OCI-LY3 (cell line): ENCODE measurements around the gene LRRTM2.

ENCODE experiments used
- H2AFZ ChIP-seq: fragments of 200-600, 300-600 bp; shearing (Covaris generic); 2 replicates; pipeline ENCODE4 v1.6.0; 2014; ENCODE audit warnings: antibody characterized with exemption, low read depth, low read length
- H3K27ac ChIP-seq: fragments of 200-600, 300-600 bp; sonication (generic); 2 replicates; pipeline ENCODE4 v1.5.1; 2014; ENCODE audit warnings: mild to moderate bottlenecking, low read length, moderate library complexity, mixed read lengths
- H3K27me3 ChIP-seq: fragments of 200-600, 300-600 bp; sonication (generic); 2 replicates; pipeline ENCODE4 v1.6.1; 2014; ENCODE audit warnings: low read depth, low read length, mixed read lengths
- H3K36me3 ChIP-seq: fragments of 200-600, 300-600 bp; sonication (generic); replicated peaks from 2 replicates; pipeline ENCODE3; 2014; ENCODE audit warnings: low read depth, low read length, mixed read lengths
- H3K4me1 ChIP-seq: fragments of 300-600, 200-600 bp; sonication (generic); 2 replicates; pipeline ENCODE4 v1.6.1; 2014; ENCODE audit warnings: low read length, mixed read lengths
- H3K4me2 ChIP-seq: fragments of 200-600, 300-600 bp; sonication (generic); 2 replicates; pipeline ENCODE4 v1.6.1; 2014; ENCODE audit warnings: low read length, mixed read lengths
- H3K4me3 ChIP-seq: fragments of 300-600, 200-600 bp; sonication (generic); 2 replicates; pipeline ENCODE4 v1.5.1; 2014; ENCODE audit warnings: antibody characterized with exemption, mild to moderate bottlenecking, low read length, moderate library complexity
- H3K79me2 ChIP-seq: fragments of 300-600, 200-600 bp; shearing (Covaris generic); 2 replicates; pipeline ENCODE4 v1.6.1; 2014; ENCODE audit warnings: mild to moderate bottlenecking, low read length, mixed read lengths
- H3K9ac ChIP-seq: fragments of 300-600, 200-600 bp; shearing (Covaris generic); 2 replicates; pipeline ENCODE4 v1.6.0; 2014; ENCODE audit warnings: mild to moderate bottlenecking, low read length, moderate library complexity
- H3K9me3 ChIP-seq: fragments of 200-600, 300-600 bp; shearing (Covaris generic); 2 replicates; pipeline ENCODE4 v1.6.1; 2014; ENCODE audit warnings: low read length, mixed read lengths; ENCODE audit not compliant: insufficient read depth
- H4K20me1 ChIP-seq: fragments of 200-600, 300-600 bp; sonication (generic); 2 replicates; pipeline ENCODE4 v1.6.1; 2016; ENCODE audit warnings: low read length, mixed read lengths; ENCODE audit not compliant: insufficient read depth
- CTCF ChIP-seq: fragments of 200-600, 300-600 bp; sonication (generic); IDR thresholded peaks from 2 replicates; pipeline ENCODE4 v1.5.1; 2014; ENCODE audit warnings: antibody characterized with exemption, low read length, low read depth
- EZH2phosphoT487 ChIP-seq: fragments of 200-600 bp; shearing (Covaris generic); IDR thresholded peaks from 2 replicates; pipeline ENCODE4 v1.6.1; 2018; ENCODE audit warnings: antibody characterized with exemption, mixed run types, low read depth

Gene LRRTM2

GRCh38 chr5:138876811-138877210 is 1.7 kb upstream of the LRRTM2 start:
- Histone ChIP-seq H3K9me3 (no peaks in the 10 kb centered on the region), H3K27me3 (no peaks in the 10 kb centered on the region), H3K9ac (no peak overlapping the region), H2AFZ (no peak overlapping the region), H3K4me2 (no peak overlapping the region), H3K79me2 (no peaks in the 10 kb centered on the region), H4K20me1 (no peaks in the 10 kb centered on the region), H3K4me3 (no peak overlapping the region), H3K27ac (no peak overlapping the region), H3K4me1 (no peaks in the 10 kb centered on the region), H3K36me3 (no peaks in the 10 kb centered on the region)
- TF ChIP-seq CTCF, result no peak
- no peak for TF ChIP-seq EZH2phosphoT487

GRCh38 chr5:138875946-138876345 is 811 bp upstream of the LRRTM2 start:
- Histone ChIP-seq H3K4me2 (no peak overlapping the region), H3K4me3 (no peak overlapping the region), H3K9me3 (no peaks in the 10 kb centered on the region), H3K9ac (no peak overlapping the region), H3K27me3 (no peaks in the 10 kb centered on the region), H3K36me3 (no peaks in the 10 kb centered on the region), H3K79me2 (no peaks in the 10 kb centered on the region), H3K27ac (no peak overlapping the region), H4K20me1 (no peaks in the 10 kb centered on the region), H2AFZ (no peak overlapping the region), H3K4me1 (no peaks in the 10 kb centered on the region)
- TF ChIP-seq CTCF, result no peak
- TF ChIP-seq EZH2phosphoT487, result no peak

- no peak overlapping the region for H3K4me2 ChIP-seq
- no peaks in the 10 kb centered on the region for H3K79me2 ChIP-seq
- no peak overlapping the region for H3K4me3 ChIP-seq
- no peak overlapping the region for H2AFZ ChIP-seq
- no peak overlapping the region for H3K27ac ChIP-seq
- no peaks in the 10 kb centered on the region for H3K36me3 ChIP-seq
- no peaks in the 10 kb centered on the region for H3K9me3 ChIP-seq
- no peaks in the 10 kb centered on the region for H3K4me1 ChIP-seq
- H3K9ac ChIP-seq, result no peak overlapping the region
- H3K27me3 ChIP-seq, result no peaks in the 10 kb centered on the region
- TF ChIP-seq EZH2phosphoT487 (no peak), CTCF (no peak)
- no peaks in the 10 kb centered on the region for H4K20me1 ChIP-seq
Measured at GRCh38 chr5:138875552-138875875, 379 bp upstream of the LRRTM2 start.

GRCh38 chr5:138874241-138874640 is 894 bp downstream of the LRRTM2 start:
- TF ChIP-seq EZH2phosphoT487 (no peak), CTCF (no peak)

More at GRCh38 chr5:138874241-138874640, 894 bp downstream of the LRRTM2 start:
- Histone ChIP-seq H2AFZ (no peak overlapping the region), H3K36me3 (no peaks in the 10 kb centered on the region), H3K27me3 (no peaks in the 10 kb centered on the region), H3K4me2 (no peak overlapping the region), H3K9me3 (no peaks in the 10 kb centered on the region), H4K20me1 (no peaks in the 10 kb centered on the region), H3K9ac (no peak overlapping the region), H3K27ac (no peak overlapping the region), H3K4me1 (no peaks in the 10 kb centered on the region), H3K79me2 (no peaks in the 10 kb centered on the region), H3K4me3 (no peak overlapping the region)
